LNCaP clone FGC (cell line): ENCODE measurements around the gene TMEM132C.

Experiments used
- DNase-seq: peaks from one replicate; pipeline ENCODE4 v3.0.0-alpha.2; 2011; ENCODE audit warnings: low read depth
- H3K4me3 ChIP-seq: 2 replicates; pipeline ENCODE4 v1.5.1; 2011; ENCODE audit warnings: mild to moderate bottlenecking, low read depth, low read length, control low read depth
- CTCF ChIP-seq: IDR thresholded peaks from 2 replicates; pipeline ENCODE4 v1.5.1; 2012; ENCODE audit warnings: mild to moderate bottlenecking; ENCODE audit not compliant: control insufficient read depth, insufficient read depth; ENCODE audit errors: extremely low read depth

Gene TMEM132C

GRCh38 chr12:128381946-128382345 is 115.0 kb downstream of the TMEM132C start:
- no peak for DNase-seq
- no peak for TF ChIP-seq CTCF
- no peak overlapping the region for H3K4me3 ChIP-seq

DNA sequence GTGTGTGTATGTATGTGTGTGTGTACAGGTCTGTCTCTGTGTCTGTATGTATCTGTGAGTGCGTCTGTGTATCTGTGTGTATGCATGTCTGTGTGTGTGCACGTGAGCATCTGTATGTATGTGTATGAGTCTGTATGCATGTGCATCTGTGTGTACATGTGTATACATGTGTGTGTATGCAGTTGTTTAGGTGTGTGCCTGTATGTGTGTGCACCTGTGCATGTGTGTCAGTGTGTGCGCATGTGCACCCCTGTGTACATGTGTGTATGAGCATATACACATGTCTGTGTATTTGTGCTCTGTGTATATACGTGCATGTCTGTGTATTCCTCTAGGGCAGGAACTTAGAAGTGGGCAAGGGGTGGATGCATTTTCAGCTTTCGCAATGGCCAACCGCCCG is 116.0 kb downstream of the TMEM132C start:
- TF ChIP-seq CTCF, result no peak
- no peak for DNase-seq
- no peak overlapping the region for H3K4me3 ChIP-seq

GRCh38 chr12:128383357-128383937 is 116.5 kb downstream of the TMEM132C start:
- no peak overlapping the region for H3K4me3 ChIP-seq
- no peak for TF ChIP-seq CTCF

GRCh38 chr12:128385736-128386135 is 118.8 kb downstream of the TMEM132C start:
- no peak for TF ChIP-seq CTCF
- DNase-seq, result no peak
- no peak overlapping the region for H3K4me3 ChIP-seq

More at GRCh38 chr12:128383357-128383937, 116.5 kb downstream of the TMEM132C start:
- DNase-seq, result no peak

DNA sequence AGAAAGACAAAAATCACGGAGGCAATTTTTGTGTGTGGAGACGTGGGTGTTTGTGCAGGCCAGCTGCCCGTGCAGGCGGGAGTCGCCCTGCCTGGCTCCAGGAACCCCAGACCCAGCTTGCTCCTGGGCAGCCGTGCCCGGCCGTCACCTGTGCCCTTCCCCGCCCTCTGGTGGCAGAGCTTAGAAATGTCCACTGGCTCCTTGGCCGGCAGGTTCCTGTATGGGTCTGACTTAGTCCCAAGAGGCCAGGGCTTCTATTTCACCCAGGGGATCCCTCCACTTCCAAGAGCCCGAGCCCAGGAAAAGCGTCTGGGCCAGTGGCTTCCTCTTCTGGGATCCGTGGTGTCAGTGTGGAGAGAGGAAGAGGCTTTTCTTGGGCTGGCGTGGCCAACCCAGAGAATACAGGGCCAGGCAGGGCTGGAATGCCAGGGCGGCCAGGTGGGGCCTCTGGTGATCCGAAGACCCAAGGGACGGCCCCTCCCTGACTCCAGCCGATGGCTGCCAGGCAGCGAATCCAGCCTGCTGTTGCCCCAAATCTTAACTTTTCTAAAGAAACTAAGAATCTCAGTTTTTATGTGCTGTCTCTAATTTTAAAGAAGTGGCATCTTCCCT is 120.9 kb downstream of the TMEM132C start:
- DNase-seq, result no peak
- H3K4me3 ChIP-seq, result no peak overlapping the region
- TF ChIP-seq CTCF, result peak; percentile 61

GRCh38 chr12:128388461-128389000 is 121.6 kb downstream of the TMEM132C start:
- TF ChIP-seq CTCF, result no peak
- H3K4me3 ChIP-seq, result no peak overlapping the region
- DNase-seq, result no peak
